ENCODE results near the gene HPS1.

Gene HPS1

GRCh38 chr10:98368644-98369043 is 78.1 kb downstream of the HPS1 start:
- DNase-seq (ENCODE audit: low spot score) (no peak), FAIRE-seq (no peak)

GRCh38 chr10:98367604-98368451 is 78.9 kb downstream of the HPS1 start:
- DNase-seq (ENCODE audit: low spot score), result no peak
- no peak for FAIRE-seq

Data from urothelium cell line (cell line).